Type B pancreatic cell (in vitro differentiated cells): ENCODE measurements around the gene DNASE2B. TPM values are rescaled to one million over a fixed set of nuclear protein-coding genes. Genes with fewer than 3 reads are reported as not detected.

ENCODE experiments used
- DNase-seq: peaks from one replicate; pipeline ENCODE4 v3.0.0; 2021; ENCODE audit warnings: mixed read lengths; ENCODE audit not compliant: unreplicated experiment; ENCODE audit errors: extremely low spot score
- H3K27ac Mint-ChIP-seq: 2 replicates; pipeline ENCODE4 v1.8.0; 2021; ENCODE audit warnings: mild to moderate bottlenecking, mixed read lengths
- H3K27me3 Mint-ChIP-seq: 2 replicates; pipeline ENCODE4 v1.8.0; 2021; ENCODE audit warnings: mixed read lengths
- H3K36me3 Mint-ChIP-seq: 2 replicates; pipeline ENCODE4 v1.8.0; 2021; ENCODE audit warnings: mixed read lengths
- H3K4me1 Mint-ChIP-seq: one replicate; pipeline ENCODE4 v1.8.0; 2021; ENCODE audit warnings: mixed read lengths; ENCODE audit not compliant: unreplicated experiment
- H3K4me3 Mint-ChIP-seq: 2 replicates; pipeline ENCODE4 v1.8.0; 2021; ENCODE audit warnings: mild to moderate bottlenecking, mixed read lengths
- H3K9me3 Mint-ChIP-seq: 2 replicates; pipeline ENCODE4 v1.8.0; 2021; ENCODE audit warnings: mixed read lengths
- CTCF ChIP-seq: fragments of 200-600 bp; sonication (generic); conservative IDR thresholded peaks from 2 replicates; pipeline ENCODE4 v1.5.0; 2021; ENCODE audit warnings: antibody characterized with exemption, mild to moderate bottlenecking
- total RNA-seq: library from RNA; stranded (reverse); gene quantifications from 2 replicates; pipeline ENCODE4 v1.2.1, GENCODE V29; 2021; ENCODE audit warnings: low replicate concordance

The DNASE2B gene
- total RNA-seq, 1 donor from 2014 or later = not detected

- H3K27me3 Mint-ChIP-seq = no peaks in the 10 kb centered on the region
- no peak for DNase-seq
- H3K36me3 Mint-ChIP-seq = no peaks in the 10 kb centered on the region
- peaks cover 12% of the 10 kb centered on the region for H3K9me3 Mint-ChIP-seq
- H3K4me3 Mint-ChIP-seq = no peak overlapping the region
- H3K4me1 Mint-ChIP-seq = peaks cover 12% of the 10 kb centered on the region
- no peak for TF ChIP-seq CTCF
- no peak overlapping the region for H3K27ac Mint-ChIP-seq
Measured at GRCh38 chr1:84368441-84368840, 29.8 kb upstream of the DNASE2B start.

- TF ChIP-seq CTCF = no peak
- peaks cover 12% of the 10 kb centered on the region for H3K9me3 Mint-ChIP-seq
- H3K36me3 Mint-ChIP-seq = no peaks in the 10 kb centered on the region
- H3K27me3 Mint-ChIP-seq = no peaks in the 10 kb centered on the region
- H3K4me1 Mint-ChIP-seq = peaks cover 12% of the 10 kb centered on the region
- DNase-seq = no peak
- no peak overlapping the region for H3K4me3 Mint-ChIP-seq
- no peak overlapping the region for H3K27ac Mint-ChIP-seq
Measured at GRCh38 chr1:84370266-84370665, 28.0 kb upstream of the DNASE2B start.

- Mint-ChIP-seq H3K9me3 (peaks cover 12% of the 10 kb centered on the region), H3K27ac (no peak overlapping the region), H3K4me3 (no peak overlapping the region), H3K36me3 (no peaks in the 10 kb centered on the region), H3K27me3 (no peaks in the 10 kb centered on the region), H3K4me1 (peaks cover 5% of the 10 kb centered on the region)
- no peak for TF ChIP-seq CTCF
- no peak for DNase-seq
Measured at GRCh38 chr1:84370831-84371394, 27.4 kb upstream of the DNASE2B start.

GRCh38 chr1:84373436-84374141, 24.7 kb upstream of the DNASE2B start:
- DNase-seq = no peak
- H3K4me1 Mint-ChIP-seq = peaks cover 9% of the 10 kb centered on the region
- no peak overlapping the region for H3K4me3 Mint-ChIP-seq
- H3K9me3 Mint-ChIP-seq = peaks cover 5% of the 10 kb centered on the region
- no peaks in the 10 kb centered on the region for H3K27me3 Mint-ChIP-seq
- no peaks in the 10 kb centered on the region for H3K36me3 Mint-ChIP-seq
- TF ChIP-seq CTCF = no peak
- no peak overlapping the region for H3K27ac Mint-ChIP-seq

DNA sequence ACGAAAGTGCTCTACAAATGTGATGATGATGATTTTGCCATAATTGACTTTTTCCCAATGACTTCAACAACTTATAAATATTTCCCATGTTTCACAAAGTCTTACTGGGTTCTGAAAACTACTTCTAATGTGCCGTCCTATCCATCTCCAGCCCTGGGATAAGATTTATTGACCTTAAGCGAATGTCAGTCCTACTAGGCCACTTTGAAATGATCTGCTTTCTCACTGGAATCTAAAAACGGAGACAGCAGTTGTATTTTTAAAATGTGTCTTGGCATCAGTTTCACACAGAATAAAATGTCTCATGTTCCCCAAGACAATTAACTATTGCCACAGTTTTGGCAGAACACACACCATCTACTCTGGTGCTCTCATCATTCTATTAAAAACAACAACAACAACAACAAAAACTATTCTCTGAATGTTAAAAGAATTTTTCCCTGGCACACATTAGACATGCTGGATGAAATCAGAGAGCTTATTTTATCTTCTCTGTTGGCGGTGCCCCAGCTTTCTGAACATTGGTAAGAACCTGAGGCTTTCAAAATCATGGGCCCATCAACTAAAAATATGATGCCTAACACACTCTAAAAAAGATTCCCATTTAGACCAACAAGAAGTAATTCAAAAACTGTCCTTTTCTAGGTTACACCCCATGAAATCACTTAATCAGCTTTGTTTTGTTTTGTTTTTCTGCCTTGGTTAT, 23.1 kb upstream of the DNASE2B start:
- H3K4me3 Mint-ChIP-seq = no peak overlapping the region
- TF ChIP-seq CTCF = no peak
- peaks cover 9% of the 10 kb centered on the region for H3K4me1 Mint-ChIP-seq
- H3K27me3 Mint-ChIP-seq = no peaks in the 10 kb centered on the region
- no peak overlapping the region for H3K27ac Mint-ChIP-seq
- H3K9me3 Mint-ChIP-seq = peaks cover 5% of the 10 kb centered on the region
- no peaks in the 10 kb centered on the region for H3K36me3 Mint-ChIP-seq
- DNase-seq = no peak
